HG02973 (cell line): ENCODE measurements around the gene RASA2.
"Not testable (repeated sequence)": the region's sequence is repeated elsewhere in the genome, so short reads cannot be mapped to it uniquely, and the experiment has no call there.

Experiments
- ATAC-seq: cut with Tn5 transposase; IDR thresholded peaks from one replicate; pipeline ENCODE4 v1.9.1; 2021; ENCODE audit warnings: moderate library complexity; ENCODE audit not compliant: unreplicated experiment

Gene RASA2

DNA sequence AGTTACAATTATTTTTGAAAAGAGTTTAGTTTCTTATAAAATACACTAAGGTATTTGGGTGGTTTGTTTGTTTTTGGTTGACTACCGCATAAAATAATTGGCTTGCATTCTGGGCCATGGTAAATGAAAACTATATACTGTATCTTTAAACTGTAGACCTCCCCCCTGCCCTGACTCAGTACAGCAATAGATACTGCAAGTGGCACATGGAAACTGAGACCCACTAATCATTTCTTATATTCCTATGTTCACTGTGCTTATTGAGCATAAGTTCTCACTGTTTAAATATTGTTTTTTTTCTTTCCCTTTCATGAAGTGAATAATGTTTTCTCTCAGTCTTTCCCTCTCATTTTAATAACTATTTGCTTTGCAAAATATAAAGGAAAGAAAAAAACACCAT is 45.8 kb downstream of the RASA2 start:
- no peak for ATAC-seq

DNA sequence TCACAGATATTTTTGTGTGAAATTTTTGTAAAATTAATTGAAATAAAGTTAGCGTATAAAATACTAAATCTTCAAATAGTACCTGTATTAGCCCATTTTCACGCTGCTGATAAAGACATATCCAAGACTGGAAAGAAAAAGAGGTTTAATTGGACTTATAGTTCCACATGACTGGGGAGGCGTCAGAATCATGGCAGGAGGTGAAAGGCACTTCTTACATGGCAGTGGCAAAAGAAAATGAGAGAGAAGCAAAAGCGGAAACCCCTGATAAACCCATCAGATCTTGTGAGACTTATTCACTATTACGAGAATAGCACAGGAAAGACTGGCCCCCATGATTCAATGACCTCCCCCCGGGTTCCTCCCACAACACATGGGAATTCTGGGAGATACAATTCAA is 49.2 kb downstream of the RASA2 start:
- ATAC-seq = not testable (repeated sequence)

DNA sequence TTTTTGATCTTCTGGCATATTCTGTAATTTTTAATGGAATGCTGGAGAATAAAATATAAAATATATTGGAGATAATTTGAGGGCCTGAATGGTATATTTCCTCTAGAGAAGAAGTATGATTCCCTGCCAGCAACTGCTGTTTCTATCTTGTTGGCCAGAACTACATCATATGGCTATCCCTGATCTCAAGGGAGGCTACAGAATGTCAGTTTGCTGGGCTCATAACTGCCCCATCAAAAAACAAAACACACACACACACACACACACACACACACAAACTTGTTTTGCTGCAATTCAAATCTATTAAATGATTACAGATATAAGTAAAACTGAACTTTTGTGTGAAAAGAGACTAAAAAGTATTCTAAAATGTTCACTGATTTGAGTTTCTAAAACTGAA is 51.0 kb downstream of the RASA2 start:
- ATAC-seq = no peak

DNA sequence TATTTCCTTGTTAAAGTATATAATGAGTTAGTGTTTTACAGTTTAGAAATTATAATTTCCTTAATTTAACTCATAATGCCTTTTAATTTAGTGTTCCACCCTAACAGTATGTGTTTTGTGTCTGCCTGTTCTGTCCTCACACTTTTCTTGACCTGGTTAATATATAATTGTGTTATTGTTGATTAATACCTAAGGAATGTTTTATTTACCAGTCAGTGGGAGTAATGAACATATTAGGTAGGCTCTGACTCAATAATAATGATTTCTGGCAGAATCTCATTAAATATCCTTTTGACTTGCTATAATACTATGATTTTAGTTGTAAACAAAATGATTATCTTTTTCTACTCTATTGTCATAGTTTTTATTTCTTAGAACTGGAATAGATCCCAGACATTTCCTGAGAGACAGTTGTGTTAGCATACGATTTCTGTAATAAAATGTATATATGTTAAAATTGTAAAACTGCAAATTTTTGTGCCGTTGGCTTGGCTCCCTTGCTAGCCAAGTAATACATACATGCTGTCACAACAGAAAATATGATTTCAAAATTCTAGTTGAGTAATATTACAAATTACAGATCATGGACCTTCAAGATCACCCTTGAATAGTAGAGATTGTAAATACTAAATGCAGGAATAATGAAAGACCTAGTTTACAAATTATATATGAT is 51.9 kb downstream of the RASA2 start:
- ATAC-seq = no peak

DNA sequence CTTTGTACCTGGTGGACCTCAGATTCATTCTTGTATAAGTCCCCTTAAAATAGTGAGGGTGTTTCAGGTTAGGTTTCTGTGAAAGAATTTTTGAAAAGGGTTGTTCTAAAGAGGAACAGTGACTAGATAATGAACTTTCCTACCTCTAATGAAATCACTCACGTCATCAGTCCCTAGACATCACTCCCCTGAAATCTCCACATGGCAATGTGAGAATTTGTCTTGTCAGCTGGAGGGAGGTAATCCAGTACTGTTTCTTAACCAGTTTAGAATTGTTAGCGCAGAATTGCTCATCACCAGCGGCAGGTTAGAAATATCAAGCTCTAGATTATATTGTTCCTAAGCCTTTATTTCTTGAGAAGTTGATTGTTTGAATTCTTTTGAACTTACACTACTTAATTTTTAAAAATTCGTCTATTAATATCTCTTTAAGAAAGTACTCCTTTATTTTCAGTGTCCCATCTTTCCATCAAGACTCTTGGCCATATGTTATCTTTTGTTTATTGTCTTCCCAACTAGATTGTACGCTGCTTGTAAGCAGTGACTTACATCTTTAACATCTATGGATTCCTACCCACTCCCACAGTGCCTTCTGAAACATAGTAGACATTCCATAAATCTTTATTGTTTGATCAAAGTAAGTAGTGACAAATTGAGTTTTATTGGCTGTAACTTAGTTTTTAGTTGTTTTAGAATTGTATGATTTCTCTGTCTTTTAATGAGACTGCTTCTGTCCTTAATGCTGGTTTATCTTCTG is 52.8 kb downstream of the RASA2 start:
- ATAC-seq = no peak

DNA sequence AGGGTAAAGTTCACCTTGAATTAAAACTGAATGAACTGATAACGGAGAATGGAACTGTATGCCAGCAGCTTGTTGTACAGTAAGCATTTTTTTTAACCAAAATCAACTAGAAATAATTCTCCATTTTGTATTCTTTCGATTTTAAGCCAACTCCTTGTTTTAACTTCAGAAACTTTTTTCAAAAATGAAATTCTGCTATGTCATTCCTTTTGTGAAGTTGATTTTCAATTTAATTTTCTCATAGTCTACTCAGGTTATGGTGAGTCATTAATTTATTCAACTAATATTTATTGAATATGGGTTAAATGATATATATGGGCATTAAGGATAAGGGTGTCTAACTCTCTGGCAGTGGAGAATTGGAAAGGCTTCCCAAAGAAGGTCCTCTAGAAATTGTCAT is 53.7 kb downstream of the RASA2 start:
- no peak for ATAC-seq

DNA sequence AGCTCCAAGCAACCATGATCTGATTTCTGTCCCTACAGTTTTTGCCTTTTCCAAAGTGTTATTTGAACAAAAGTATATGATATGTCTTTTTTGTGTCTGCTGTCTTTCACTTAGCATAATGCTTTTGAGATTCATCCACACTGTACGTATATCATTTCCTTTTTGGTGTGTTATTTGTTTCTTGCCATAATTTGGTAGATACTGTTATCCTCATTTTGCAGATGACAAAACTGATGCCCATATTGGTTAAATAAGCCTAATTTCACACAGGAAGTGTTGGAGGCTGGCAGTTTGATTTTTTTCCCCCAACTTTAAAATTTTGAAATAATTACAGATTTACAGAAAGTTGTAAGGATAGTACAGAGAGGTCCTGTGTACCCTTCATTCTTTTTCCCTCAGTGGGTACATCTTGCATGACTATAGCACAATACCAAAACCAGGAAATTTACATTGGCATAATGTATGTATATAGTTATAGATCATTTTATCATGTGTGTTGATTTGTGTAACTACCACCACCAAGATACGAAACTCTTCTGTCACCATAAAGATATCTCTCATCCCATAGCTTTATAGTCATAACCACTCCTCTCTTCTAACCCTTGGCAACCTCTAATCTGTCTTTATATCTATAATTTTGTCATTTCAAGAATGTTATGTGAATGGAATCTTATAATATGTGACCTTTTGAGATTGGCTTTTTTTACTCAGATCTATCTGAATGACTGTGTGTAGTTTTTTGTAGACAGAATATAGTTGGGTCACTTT is 55.6 kb downstream of the RASA2 start:
- ATAC-seq = no peak

DNA sequence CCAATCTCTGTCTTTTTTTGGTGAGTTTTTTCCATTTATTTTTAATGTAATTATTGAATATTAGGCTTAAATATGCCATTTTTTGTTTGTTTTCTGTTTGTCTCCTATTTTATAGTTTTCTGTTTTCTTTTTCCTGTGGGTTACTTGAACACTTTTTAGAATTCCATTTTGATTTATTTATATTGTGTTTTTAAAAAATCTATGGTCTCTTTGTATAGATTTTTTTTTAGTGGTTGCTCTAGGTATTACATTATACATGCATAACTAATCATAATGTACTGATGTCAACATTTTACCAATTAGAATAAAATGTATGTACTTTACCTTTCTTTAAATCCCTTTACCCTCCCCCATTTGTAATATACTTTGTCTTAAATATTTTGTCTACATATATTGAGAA is 56.2 kb downstream of the RASA2 start:
- no peak for ATAC-seq

DNA sequence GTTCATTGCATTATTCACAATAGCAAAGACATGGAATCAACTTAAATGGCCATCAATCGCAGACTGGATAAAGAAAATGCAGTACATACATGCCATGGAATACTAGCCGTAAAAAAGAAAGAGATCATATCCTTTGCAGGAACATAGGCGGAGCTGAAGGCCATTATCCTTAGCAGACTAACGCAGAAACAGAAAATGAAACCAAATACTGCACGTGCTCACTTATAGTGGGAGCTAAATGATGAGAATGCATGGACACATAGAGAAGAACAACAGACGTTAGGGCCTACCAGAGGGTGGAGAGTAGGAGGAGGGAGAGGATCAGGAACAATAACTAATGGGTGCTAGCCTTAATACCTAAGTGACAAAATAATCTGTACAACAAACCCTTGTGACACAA is 57.9 kb downstream of the RASA2 start:
- ATAC-seq = no peak

DNA sequence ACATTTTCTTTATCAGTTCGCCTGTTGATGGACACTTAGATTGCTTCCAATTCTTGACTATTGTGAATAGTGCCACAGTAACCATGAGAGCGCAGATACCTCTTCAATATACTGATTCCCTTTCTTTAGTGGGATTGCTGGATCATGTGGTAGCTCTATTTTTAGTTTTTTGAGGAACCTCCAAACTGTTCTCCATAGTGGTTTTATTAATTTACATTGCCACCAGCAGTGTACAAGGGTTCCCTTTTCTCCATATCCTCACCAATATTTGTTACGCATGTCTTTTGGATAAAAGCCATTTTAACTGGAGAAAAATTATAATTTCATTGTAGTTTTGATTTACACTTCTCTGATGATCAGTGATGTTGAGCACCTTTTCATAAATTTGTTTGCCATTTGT is 59.3 kb downstream of the RASA2 start:
- ATAC-seq = no peak

DNA sequence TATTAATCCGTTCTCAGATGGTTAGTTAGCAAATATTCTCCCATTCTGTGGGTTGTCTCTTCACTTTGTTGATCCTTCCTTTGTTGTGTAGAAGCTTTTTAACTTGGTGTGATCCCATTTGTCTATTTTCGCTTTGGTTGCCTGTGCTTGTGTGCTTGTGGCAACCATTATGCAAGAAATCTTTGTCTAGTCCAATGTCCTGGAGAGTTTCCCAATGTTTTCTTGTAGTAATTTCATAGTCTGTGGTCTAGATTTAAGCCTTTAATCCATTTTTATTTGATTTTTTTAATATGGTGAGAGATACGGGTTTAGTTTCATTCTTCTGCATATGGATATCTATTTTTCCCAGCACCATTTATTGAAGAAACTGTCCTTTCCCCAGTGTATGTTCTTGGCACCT is 59.8 kb downstream of the RASA2 start:
- no peak for ATAC-seq

DNA sequence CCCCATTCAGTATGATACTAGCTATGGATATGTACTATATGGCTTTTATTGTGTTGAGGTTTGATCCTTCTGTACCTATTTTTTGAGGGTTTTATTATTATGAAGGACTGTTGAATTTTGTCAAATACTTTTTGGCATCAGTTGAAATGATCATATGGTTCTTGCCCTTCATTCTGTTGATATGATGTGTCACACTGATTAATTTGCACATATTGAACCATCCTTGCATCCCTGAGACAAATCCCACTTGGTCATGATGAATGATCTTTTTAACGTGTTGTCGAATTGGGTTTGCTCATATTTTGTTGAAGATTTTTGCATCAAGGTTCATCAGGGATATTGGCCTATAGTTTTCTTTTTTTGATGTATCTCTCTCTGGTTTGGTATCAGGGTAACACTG is 61.0 kb downstream of the RASA2 start:
- ATAC-seq = no peak

DNA sequence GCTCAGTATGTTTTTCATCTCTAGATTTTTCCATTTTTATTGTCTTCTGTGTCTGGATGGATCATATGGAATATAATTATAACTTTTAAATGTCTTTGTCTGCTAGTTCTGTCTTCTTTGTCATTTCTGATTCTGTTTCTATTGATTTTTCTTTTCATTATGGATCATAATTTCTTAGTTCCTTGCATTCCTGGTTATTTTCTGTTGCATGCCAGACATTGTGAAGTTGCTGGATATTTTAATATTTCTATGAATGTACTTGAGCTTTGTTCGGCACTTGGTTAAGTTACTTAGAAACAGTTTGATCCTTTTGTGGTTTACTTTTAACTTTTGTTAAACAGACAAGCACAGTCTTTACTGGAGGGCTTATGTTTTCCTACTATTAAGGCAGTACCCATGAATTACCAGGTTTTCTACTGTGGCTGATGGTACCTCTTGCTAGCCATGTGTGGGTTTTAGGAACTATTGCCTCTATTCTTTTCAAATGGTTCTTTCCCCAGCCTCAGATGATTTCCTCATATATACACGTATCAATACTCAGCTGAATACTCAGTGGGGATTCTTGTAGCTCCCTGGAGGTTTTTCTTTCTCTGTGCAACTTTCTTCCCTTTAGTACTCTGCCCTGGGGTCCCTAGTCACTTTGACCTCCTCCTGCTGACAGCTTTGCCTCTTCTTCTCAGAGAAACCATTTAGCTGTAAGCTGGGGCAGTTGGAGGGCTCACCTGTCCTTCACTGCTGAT is 64.3 kb downstream of the RASA2 start:
- ATAC-seq = no peak

DNA sequence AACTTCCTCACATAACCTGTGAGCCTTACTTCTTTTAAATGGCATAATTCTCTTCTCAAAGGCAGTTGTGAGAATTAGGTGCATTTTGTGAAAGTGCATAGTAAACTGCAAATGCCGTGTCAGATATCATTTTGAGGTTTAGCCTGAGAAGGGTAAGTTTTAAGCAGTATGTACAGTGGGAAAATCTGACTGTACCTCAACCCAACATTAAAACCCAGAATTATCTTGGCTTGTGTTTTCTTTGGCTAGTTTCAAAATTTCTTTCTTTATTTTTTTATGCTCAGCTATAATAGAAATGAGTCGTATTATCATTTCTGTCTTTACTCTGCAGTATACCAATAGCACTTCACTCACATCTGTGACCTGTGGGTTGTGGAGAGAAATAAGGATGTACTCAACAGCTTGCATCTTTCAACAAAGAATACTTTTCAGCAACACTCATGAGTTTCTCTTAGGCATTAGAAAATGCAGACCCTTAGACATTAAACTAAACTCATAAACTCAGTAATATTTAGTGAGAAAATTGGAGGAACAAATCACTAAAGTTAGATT is 65.7 kb downstream of the RASA2 start:
- no peak for ATAC-seq

DNA sequence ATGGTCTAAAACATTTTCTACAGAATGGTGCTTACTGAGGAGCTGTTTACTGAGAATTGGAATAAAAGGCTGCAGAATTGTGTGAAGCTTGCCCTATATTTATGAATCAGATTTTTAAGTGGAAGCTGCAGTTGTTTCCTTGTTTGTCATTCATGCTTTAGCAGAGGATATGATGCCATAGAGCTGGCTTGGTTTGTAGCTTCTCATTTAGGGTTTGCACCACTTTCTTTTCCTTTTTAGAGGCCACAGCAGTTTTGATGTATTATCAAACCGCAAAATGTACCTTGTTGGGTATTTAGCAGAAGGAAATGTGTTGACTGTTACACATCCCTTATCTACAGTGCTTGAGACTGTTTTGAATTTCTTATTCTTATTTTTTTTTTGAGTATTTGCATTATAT is 66.2 kb downstream of the RASA2 start:
- ATAC-seq = no peak

DNA sequence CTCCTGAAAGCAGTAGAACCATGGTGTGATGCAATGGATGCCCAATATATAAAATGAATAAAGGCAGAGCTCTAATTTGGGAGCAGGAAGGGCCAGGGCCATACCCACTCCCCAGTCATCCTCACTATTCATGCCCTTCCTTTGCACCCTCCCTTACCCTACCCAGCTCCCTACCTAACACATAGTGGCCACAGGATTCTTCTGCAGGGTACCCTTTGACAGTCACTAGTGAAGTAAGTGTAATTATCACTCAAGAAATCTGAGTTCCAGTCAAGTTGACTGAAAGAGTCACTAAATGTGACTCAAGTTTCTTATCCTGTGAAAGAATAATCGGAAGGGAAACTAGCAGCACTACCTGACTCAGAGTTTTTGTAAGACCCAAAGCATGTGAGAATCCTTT is 69.2 kb downstream of the RASA2 start:
- ATAC-seq = no peak

DNA sequence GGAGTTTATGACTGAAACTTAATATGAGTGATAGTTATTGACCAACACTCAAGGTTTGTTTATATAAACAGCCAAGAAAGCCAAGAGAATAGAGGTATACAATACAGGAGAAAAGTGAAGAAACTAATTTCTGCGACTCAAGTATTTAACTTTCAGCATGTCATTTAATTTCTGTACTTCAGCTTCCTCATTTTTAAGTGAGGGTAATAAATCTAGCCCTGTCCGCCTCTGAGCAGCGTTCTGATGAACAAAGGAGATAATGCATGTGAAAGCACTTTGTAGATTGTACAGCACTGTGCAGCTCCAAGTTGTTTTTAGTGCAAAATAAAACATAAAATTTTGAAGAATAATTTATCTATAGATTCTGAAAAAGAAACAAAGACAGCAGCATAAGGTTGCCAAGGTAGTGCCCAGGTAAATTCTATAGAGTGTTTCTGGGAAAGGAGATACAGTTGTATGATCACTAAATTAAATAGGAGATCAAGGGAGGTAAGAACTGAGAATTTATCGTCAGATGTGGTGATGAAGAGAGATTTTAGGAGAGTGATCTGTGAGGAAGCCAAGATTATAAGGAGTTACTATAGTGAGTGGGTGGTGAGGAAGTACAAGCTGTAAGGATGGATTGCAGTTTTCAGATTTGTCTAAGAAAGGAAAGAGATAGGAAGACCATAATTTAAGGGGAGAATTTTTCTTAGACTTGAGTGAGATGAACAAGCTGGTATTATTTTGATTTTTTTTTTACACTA is 71.3 kb downstream of the RASA2 start:
- no peak for ATAC-seq

DNA sequence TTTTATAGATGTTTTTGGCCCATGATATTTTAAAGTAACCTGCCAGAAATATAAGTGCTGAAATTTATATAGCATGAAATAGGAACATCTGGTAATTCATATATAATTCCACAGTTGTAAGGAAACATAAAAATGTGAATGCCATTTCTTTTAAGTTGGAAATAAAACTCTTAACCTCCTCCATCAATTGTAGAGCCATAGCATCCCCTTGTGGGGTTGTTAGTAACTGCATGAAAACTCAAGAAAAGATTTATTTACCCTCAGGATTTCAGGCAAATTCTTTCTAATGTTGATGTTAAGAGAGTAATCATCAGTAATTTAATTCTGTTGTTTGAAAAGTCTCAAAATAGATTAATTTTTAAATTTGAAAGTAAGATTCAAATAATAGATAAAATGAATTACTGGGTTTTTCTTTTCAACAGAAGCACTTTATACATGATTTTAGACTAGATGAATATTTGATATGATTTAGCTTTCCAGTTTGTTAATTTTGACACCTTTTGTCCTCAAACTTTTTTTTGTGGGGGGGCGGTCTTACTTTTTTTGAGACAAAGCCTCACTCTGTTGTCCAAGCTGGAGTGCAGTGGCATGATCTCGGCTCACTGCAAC is 74.7 kb downstream of the RASA2 start:
- ATAC-seq = no peak

DNA sequence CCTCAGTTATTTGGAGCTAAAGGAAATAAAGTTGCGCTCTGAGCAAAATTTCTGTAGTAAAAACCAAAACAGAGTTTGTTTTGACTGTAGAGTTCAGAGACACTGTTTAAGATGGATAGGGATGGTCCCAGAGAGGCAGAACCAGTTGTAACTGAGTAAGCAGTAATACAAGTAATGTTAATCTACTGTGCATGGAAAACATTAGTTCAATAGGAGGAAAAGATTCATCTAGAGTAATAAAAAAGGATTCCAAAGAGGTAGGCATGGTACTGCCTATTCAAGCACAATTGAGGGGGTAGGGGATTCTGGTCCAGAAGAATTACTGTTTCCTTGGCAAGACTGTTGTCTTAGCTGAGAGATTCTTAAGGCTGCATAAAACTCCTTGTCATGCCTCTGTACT is 77.4 kb downstream of the RASA2 start:
- ATAC-seq = no peak

DNA sequence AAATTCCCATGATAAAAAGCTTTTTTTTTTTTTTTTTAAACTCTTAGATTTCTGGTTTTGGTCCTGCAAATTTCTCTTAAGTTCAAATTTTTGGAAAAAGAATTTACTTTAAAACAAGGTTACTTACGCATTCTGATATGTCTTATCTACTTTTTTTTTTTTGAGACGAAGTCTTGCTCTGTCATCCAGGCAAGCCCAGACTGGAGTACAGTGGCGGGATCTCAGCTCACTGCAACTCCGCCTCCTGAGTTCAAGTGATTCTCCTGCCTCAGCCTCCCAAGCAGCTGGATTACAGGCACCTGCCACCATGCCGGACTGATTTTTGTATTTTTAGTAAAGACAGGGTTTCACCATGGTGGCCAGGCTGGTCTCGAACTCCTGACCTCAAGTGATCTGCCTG is 83.2 kb downstream of the RASA2 start:
- ATAC-seq = no peak
